Osteocyte (in vitro differentiated cells): Measurements from ENCODE around the gene SYCE1L. TPM values are rescaled to one million over a fixed set of nuclear protein-coding genes. Genes with fewer than 3 reads are reported as not detected.
A peak's percentile ranks its signal among the peaks of the same experiment; 100 is the strongest.
"Not testable (repeated sequence)": the region's sequence is repeated elsewhere in the genome, so short reads cannot be mapped to it uniquely, and the experiment has no call there.

Source experiments
- DNase-seq: peaks from one replicate; pipeline ENCODE4 v3.0.0; 2021; ENCODE audit warnings: mixed read lengths; ENCODE audit not compliant: unreplicated experiment; ENCODE audit errors: extremely low spot score
- H3K27ac Mint-ChIP-seq: one replicate; pipeline ENCODE4 v1.8.0; 2021; ENCODE audit warnings: mild to moderate bottlenecking, mixed read lengths; ENCODE audit not compliant: unreplicated experiment
- H3K27me3 Mint-ChIP-seq: one replicate; pipeline ENCODE4 v1.8.0; 2021; ENCODE audit warnings: mixed read lengths; ENCODE audit not compliant: unreplicated experiment
- H3K36me3 Mint-ChIP-seq: one replicate; pipeline ENCODE4 v1.8.0; 2021; ENCODE audit warnings: mixed read lengths; ENCODE audit not compliant: unreplicated experiment
- H3K4me1 Mint-ChIP-seq: one replicate; pipeline ENCODE4 v1.8.0; 2021; ENCODE audit warnings: mixed read lengths; ENCODE audit not compliant: unreplicated experiment
- H3K4me3 Mint-ChIP-seq: one replicate; pipeline ENCODE4 v1.8.0; 2021; ENCODE audit warnings: mild to moderate bottlenecking, moderate library complexity, mixed read lengths; ENCODE audit not compliant: unreplicated experiment
- H3K9me3 Mint-ChIP-seq: one replicate; pipeline ENCODE4 v1.8.0; 2021; ENCODE audit warnings: mixed read lengths; ENCODE audit not compliant: unreplicated experiment
- total RNA-seq: library from RNA; stranded (reverse); gene quantifications from 2 replicates; pipeline ENCODE4 v1.2.1, GENCODE V29; 2021
- TF ChIP-seq, protein P1 (sequence below): fragments of 200-600 bp; sonication (generic); IDR thresholded peaks from 2 replicates; pipeline ENCODE4 v1.5.0; 2021; ENCODE audit warnings: antibody characterized with exemption, mild to moderate bottlenecking, moderate library complexity

Gene SYCE1L
- total RNA-seq, 1 donor from 2014 or later = 4.1 TPM

DNA sequence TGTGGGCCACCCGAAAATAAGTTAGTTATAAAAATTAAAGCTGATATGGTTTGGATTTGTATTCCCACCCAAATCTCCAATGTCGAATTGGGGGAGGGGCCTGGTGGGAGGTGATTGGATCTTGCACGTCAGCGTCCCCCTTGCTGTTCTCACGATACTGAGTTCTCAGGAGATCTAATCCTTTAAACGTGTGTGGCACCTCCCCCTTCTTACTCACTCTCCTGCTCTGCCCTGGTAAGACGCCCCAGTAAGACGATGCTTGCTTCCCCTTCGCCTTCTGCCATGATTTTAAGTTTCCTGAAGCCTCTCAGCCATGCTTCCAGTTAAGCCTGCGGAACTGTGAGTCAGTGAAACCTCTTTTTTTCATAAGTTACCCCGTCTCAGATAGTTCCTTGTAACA lies 35.4 kb downstream of the SYCE1L start:
- no peak for DNase-seq
- H3K4me1 Mint-ChIP-seq = peaks cover 3% of the 10 kb centered on the region

DNA sequence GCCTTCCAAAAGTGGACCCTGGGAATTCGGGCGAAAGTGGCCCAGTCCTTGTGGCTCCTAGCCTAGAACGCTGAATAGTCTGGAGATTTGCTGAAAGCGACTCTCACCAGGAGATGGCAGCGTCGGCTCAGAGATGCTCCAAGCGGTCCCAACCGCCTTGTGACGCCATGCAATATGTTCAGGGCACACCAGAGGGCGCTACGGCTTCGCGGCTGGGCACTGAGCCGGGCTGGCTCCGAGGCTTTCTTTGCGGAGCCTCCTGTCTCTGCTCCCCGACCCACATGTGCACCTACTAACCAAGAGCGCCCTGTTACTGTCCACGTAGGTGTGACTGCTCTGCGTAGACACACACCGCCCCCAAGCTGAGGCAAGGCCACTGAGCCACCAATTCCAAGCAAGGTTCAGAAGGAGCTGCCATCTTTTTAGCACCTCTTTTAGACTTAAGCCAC lies 36.9 kb downstream of the SYCE1L start:
- Mint-ChIP-seq H3K4me3 (peak overlapping the region; percentile 52), H3K36me3 (no peaks in the 10 kb centered on the region), H3K27ac (no peak overlapping the region), H3K4me1 (peaks cover 3% of the 10 kb centered on the region), H3K27me3 (peaks cover 13% of the 10 kb centered on the region), H3K9me3 (no peaks in the 10 kb centered on the region)
- peak; percentile 95 for DNase-seq
- TF ChIP-seq, protein P1, sequence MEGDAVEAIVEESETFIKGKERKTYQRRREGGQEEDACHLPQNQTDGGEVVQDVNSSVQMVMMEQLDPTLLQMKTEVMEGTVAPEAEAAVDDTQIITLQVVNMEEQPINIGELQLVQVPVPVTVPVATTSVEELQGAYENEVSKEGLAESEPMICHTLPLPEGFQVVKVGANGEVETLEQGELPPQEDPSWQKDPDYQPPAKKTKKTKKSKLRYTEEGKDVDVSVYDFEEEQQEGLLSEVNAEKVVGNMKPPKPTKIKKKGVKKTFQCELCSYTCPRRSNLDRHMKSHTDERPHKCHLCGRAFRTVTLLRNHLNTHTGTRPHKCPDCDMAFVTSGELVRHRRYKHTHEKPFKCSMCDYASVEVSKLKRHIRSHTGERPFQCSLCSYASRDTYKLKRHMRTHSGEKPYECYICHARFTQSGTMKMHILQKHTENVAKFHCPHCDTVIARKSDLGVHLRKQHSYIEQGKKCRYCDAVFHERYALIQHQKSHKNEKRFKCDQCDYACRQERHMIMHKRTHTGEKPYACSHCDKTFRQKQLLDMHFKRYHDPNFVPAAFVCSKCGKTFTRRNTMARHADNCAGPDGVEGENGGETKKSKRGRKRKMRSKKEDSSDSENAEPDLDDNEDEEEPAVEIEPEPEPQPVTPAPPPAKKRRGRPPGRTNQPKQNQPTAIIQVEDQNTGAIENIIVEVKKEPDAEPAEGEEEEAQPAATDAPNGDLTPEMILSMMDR = peak; percentile 100

More for the DNA sequence above, 35.4 kb downstream of the SYCE1L start:
- Mint-ChIP-seq H3K36me3 (no peaks in the 10 kb centered on the region), H3K27ac (no peak overlapping the region), H3K4me3 (no peak overlapping the region), H3K9me3 (no peaks in the 10 kb centered on the region), H3K27me3 (peaks cover 19% of the 10 kb centered on the region)
- TF ChIP-seq, protein P1 = no peak

DNA sequence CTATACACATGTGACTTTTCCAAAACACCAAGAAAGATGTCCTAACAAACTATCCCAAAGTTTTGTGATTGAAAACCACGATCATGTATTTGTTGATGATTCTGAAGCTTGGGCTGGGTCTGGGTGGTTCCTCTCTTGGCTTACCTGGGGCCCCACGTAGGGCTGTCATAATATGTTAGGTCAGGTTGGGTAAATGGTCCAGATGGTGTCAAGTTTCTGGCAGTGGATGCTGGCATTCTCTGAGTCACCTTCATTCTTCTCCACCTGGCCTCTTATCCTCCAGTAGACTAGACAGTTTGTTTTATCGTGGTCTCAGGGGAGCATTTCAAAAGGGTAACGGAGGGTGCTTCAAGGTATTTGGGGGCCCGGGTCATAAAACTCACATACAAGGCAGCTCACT lies 39.4 kb downstream of the SYCE1L start:
- Mint-ChIP-seq H3K36me3 (no peaks in the 10 kb centered on the region), H3K4me1 (peaks cover 3% of the 10 kb centered on the region), H3K9me3 (no peaks in the 10 kb centered on the region), H3K4me3 (no peak overlapping the region), H3K27ac (no peak overlapping the region), H3K27me3 (peaks cover 4% of the 10 kb centered on the region)
- TF ChIP-seq, protein P1 = no peak
- DNase-seq = no peak

DNA sequence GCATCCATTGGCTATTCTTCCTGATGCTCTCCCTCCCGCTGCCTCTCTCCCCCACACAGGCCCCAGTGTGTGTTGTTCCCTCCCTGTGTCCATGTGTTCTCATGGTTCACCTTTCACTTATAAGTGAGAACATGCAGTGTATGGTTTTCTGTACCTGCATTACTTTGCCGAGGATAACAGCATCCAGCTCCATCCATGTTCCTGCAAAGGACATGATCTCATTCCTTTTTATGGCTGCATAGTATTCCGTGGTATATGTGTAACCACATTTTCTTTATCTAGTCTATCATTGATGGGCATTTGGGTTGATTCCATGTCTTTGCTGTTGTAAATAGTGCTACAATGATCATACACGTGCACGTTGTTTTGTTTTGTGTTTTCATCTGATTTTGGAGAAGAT lies 43.3 kb downstream of the SYCE1L start:
- not testable (repeated sequence) for DNase-seq
- peaks cover 17% of the 10 kb centered on the region for H3K27me3 Mint-ChIP-seq

DNA sequence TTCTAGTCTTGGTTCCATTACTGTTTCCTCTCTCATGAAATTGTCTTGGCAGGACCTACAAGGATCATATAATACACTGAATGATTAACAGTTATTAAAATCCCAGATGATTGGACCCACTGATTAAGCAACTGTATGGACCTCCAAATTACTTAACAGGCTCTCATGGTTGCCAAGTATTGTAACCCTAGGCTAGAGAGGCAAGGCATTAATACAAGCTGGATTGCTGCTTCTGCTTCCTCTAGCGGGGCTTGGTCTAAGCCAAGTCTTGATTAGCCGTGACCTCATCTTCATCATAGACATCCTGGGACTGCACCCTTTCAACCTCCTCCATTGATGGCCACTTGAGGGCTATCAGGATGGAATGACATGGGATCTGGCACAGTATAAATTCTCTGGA lies 46.9 kb downstream of the SYCE1L start:
- Mint-ChIP-seq H3K27me3 (peaks cover 17% of the 10 kb centered on the region), H3K9me3 (no peaks in the 10 kb centered on the region), H3K4me1 (no peaks in the 10 kb centered on the region), H3K4me3 (no peak overlapping the region), H3K36me3 (no peaks in the 10 kb centered on the region), H3K27ac (no peak overlapping the region)
- DNase-seq = no peak
- TF ChIP-seq, protein P1 = no peak

More for the DNA sequence above, 43.3 kb downstream of the SYCE1L start:
- not testable (repeated sequence) for H3K9me3 Mint-ChIP-seq, H3K4me1 Mint-ChIP-seq, H3K4me3 Mint-ChIP-seq, H3K36me3 Mint-ChIP-seq, H3K27ac Mint-ChIP-seq

DNA sequence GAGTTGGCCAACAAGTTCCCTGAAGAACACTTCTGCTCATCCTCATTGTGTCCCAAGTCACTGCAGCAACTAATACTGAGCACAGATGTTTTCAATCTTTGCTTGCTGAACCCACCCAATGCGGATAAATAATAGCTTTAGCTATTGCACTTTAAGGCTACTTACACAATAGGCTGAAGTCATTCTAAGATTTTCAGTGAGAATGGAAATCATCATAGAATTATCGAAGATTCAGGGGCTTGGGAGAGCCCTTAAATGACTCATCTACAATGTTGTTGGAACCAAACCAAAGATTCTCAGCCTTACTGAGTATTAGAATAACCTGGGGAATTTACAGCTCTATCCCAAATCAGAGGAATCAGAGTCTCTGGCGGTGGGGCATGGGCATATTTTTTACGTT lies 51.2 kb downstream of the SYCE1L start:
- H3K4me1 Mint-ChIP-seq = no peaks in the 10 kb centered on the region
- H3K9me3 Mint-ChIP-seq = no peaks in the 10 kb centered on the region
- no peak for DNase-seq
- no peaks in the 10 kb centered on the region for H3K36me3 Mint-ChIP-seq
- no peak overlapping the region for H3K27ac Mint-ChIP-seq
- peaks cover 22% of the 10 kb centered on the region for H3K27me3 Mint-ChIP-seq
- TF ChIP-seq, protein P1 = no peak
- no peak overlapping the region for H3K4me3 Mint-ChIP-seq
